SU-DHL-6 (cell line): ENCODE results near the gene TMC3.

ENCODE experiments used
- H2AFZ ChIP-seq: fragments of 200-600 bp; sonication (generic); 2 replicates; pipeline ENCODE4 v1.6.1; 2014; ENCODE audit warnings: low read depth, mild to moderate bottlenecking, moderate library complexity, mixed read lengths, antibody characterized with exemption, low read length; ENCODE audit not compliant: severe bottlenecking
- H3F3A ChIP-seq: fragments of 200-600 bp; shearing (Covaris generic); 2 replicates; pipeline ENCODE4 v1.6.0; 2016; ENCODE audit warnings: antibody characterized with exemption, mild to moderate bottlenecking; ENCODE audit not compliant: insufficient read depth
- H3K27ac ChIP-seq: fragments of 200-600 bp; sonication (generic); 2 replicates; pipeline ENCODE4 v1.5.1; 2016; ENCODE audit warnings: low read depth, mild to moderate bottlenecking, low read length, moderate library complexity, mixed read lengths
- H3K27me3 ChIP-seq: fragments of 200-600 bp; sonication (generic), shearing (Covaris generic); 2 replicates; pipeline ENCODE4 v1.6.0; 2014; ENCODE audit warnings: mild to moderate bottlenecking, low read length
- H3K36me3 ChIP-seq: fragments of 200-600 bp; sonication (generic); 2 replicates; pipeline ENCODE4 v1.6.1; 2014; ENCODE audit warnings: mild to moderate bottlenecking, low read length, mixed read lengths
- H3K4me2 ChIP-seq: fragments of 300-600, 200-600 bp; shearing (Covaris generic), sonication (generic); 2 replicates; pipeline ENCODE4 v1.6.0; 2014; ENCODE audit warnings: low read length, low read depth, mild to moderate bottlenecking; ENCODE audit not compliant: poor library complexity, severe bottlenecking
- H3K4me3 ChIP-seq: fragments of 200-600 bp; sonication (generic); 2 replicates; pipeline ENCODE4 v1.5.1; 2014; ENCODE audit warnings: antibody characterized with exemption, low read length, mild to moderate bottlenecking, mixed read lengths; ENCODE audit not compliant: insufficient read depth, poor library complexity, severe bottlenecking
- H3K79me2 ChIP-seq: fragments of 200-600 bp; sonication (generic); 2 replicates; pipeline ENCODE4 v1.6.1; 2014; ENCODE audit warnings: mild to moderate bottlenecking, low read length, moderate library complexity; ENCODE audit not compliant: insufficient read depth
- H3K9ac ChIP-seq: fragments of 200-600 bp; sonication (generic); 2 replicates; pipeline ENCODE4 v1.7.0; 2014; ENCODE audit warnings: mild to moderate bottlenecking, low read length
- H3K9me2 ChIP-seq: fragments of 200-600 bp; sonication (generic); replicated peaks from 2 replicates; pipeline ENCODE4 v1.6.1; 2014; ENCODE audit warnings: low read length; ENCODE audit not compliant: insufficient read depth
- H3K9me3 ChIP-seq: fragments of 200-600 bp; sonication (generic); 2 replicates; pipeline ENCODE4 v1.6.1; 2014; ENCODE audit warnings: low read length, mixed read lengths; ENCODE audit not compliant: insufficient read depth
- H4K20me1 ChIP-seq: fragments of 200-600 bp; sonication (generic); 2 replicates; pipeline ENCODE4 v1.6.1; 2014; ENCODE audit warnings: low read depth, mild to moderate bottlenecking, antibody characterized with exemption, low read length, moderate library complexity, mixed read lengths
- EZH2phosphoT487 ChIP-seq: fragments of 200-600 bp; sonication (generic), shearing (Covaris generic); conservative IDR thresholded peaks from 2 replicates; pipeline ENCODE4 v1.6.1; 2018; ENCODE audit warnings: mild to moderate bottlenecking, antibody characterized with exemption, low read length, moderate library complexity, mixed read lengths
- TF ChIP-seq, protein P1 (sequence below): fragments of 200-600 bp; sonication (generic); IDR thresholded peaks from one replicate; pipeline ENCODE4 v1.5.1; 2017; ENCODE audit warnings: antibody characterized with exemption, mild to moderate bottlenecking, low read length, moderate library complexity; ENCODE audit not compliant: insufficient read depth, poor library complexity, severe bottlenecking

TMC3 gene

GRCh38 chr15:81329446-81329845 is 44.6 kb downstream of the TMC3 start:
- TF ChIP-seq EZH2phosphoT487: no peak
- TF ChIP-seq, protein P1, sequence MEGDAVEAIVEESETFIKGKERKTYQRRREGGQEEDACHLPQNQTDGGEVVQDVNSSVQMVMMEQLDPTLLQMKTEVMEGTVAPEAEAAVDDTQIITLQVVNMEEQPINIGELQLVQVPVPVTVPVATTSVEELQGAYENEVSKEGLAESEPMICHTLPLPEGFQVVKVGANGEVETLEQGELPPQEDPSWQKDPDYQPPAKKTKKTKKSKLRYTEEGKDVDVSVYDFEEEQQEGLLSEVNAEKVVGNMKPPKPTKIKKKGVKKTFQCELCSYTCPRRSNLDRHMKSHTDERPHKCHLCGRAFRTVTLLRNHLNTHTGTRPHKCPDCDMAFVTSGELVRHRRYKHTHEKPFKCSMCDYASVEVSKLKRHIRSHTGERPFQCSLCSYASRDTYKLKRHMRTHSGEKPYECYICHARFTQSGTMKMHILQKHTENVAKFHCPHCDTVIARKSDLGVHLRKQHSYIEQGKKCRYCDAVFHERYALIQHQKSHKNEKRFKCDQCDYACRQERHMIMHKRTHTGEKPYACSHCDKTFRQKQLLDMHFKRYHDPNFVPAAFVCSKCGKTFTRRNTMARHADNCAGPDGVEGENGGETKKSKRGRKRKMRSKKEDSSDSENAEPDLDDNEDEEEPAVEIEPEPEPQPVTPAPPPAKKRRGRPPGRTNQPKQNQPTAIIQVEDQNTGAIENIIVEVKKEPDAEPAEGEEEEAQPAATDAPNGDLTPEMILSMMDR: no peak
- Histone ChIP-seq H3K27me3 (no peaks in the 10 kb centered on the region), H3K9me2 (no peaks in the 10 kb centered on the region), H3K79me2 (no peaks in the 10 kb centered on the region), H2AFZ (no peak overlapping the region), H3K27ac (no peak overlapping the region), H3K4me2 (no peak overlapping the region), H3K9ac (no peak overlapping the region), H3K4me3 (no peak overlapping the region), H3F3A (no peaks in the 10 kb centered on the region), H3K36me3 (no peaks in the 10 kb centered on the region), H3K9me3 (no peaks in the 10 kb centered on the region), H4K20me1 (no peaks in the 10 kb centered on the region)

- Histone ChIP-seq H3F3A (no peaks in the 10 kb centered on the region), H2AFZ (no peak overlapping the region), H3K27ac (no peak overlapping the region), H3K79me2 (no peaks in the 10 kb centered on the region), H3K9ac (no peak overlapping the region), H3K9me2 (no peaks in the 10 kb centered on the region), H3K4me3 (no peak overlapping the region), H3K9me3 (no peaks in the 10 kb centered on the region), H4K20me1 (no peaks in the 10 kb centered on the region), H3K27me3 (no peaks in the 10 kb centered on the region), H3K36me3 (no peaks in the 10 kb centered on the region), H3K4me2 (no peak overlapping the region)
- TF ChIP-seq EZH2phosphoT487: no peak
- TF ChIP-seq, protein P1: no peak
These were observed 46.5 kb downstream of the TMC3 start for GRCh38 chr15:81327516-81327915.

DNA sequence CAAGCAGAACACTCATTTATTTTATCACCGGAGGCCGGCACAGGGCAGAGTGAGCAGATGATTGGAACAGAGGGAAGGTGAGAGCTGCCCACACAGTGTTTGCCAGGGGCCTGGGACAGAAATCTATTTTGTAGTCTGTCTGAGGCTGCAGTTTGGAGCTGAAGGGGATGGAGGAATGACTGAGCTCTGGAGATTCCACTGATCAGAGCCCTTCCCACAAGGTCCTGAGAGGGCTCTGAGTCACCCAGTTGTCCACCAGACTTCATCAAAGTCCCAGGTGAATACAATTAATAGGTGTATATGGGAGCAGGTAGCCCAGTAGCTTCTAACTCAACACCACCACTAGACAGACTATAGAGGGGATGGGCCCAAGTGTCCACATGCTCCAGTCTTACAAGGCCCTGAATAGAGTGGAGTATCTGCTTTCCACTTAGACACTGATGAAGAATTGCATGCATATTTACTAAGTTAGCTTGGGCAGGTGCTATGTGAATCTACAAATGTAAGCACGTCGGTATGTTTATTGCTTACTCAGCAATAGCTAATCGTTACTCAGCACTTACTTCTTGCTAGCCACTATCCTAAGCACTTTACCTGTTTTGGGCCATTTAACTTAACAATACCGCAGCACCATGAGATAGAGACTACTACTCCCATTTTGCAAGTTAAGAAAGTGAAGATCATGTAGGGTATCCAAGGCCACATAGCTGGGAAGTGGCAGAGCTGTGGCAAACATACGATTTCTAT is 47.4 kb downstream of the TMC3 start:
- TF ChIP-seq EZH2phosphoT487: no peak
- TF ChIP-seq, protein P1: no peak
- no peaks in the 10 kb centered on the region for H3K9me3 ChIP-seq
- H3K36me3 ChIP-seq: no peaks in the 10 kb centered on the region
- H3K4me3 ChIP-seq: no peak overlapping the region
- no peaks in the 10 kb centered on the region for H3K9me2 ChIP-seq
- H3F3A ChIP-seq: no peaks in the 10 kb centered on the region
- H3K27me3 ChIP-seq: no peaks in the 10 kb centered on the region
- no peaks in the 10 kb centered on the region for H4K20me1 ChIP-seq
- no peak overlapping the region for H2AFZ ChIP-seq
- H3K79me2 ChIP-seq: no peaks in the 10 kb centered on the region
- no peak overlapping the region for H3K27ac ChIP-seq
- no peak overlapping the region for H3K4me2 ChIP-seq
- no peak overlapping the region for H3K9ac ChIP-seq
